Putamen (tissue), 1 donor: ENCODE data around the gene AP1AR.

ENCODE experiments used
- DNase-seq: peaks from one replicate; pipeline ENCODE4 v3.0.0-alpha.2; 2016; ENCODE audit warnings: low spot score

AP1AR gene

DNA sequence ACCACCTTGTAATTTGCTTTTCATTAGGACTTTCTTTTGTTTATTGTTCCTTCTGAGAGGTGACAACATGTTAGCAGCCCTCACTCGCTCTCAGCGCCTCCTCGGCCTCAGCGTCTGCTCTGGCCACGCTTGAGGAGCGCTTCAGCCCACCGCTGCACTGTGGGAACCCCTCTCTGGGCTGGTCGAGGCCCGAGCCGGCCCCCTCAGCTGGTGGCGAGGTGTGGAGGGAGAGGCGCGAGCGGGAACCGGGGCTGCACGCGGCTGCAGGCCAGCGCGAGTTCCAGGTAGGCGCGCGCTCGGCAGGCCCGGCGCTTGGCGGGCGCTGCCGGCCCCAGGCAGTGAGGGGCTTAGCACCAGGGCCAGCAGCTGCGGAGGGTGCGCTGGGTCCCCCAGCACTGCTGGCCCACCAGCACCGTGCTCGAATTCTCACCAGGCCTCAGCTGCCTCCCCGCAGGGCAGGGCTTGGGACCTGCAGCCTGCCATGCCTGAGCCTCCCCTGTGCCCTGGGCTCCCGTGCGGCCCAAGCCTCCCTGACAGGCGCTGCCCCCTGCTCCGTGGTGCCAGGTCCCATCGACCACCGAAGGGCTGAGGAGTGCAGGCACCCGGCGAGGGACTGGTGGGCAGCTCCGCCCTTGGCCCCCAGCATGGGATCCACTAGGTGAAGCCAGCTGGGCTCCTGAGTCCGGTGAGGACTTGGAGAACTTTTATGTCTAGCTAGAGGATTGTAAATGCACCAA lies 9.2 kb upstream of the AP1AR start:
- DNase-seq: no peak

DNA sequence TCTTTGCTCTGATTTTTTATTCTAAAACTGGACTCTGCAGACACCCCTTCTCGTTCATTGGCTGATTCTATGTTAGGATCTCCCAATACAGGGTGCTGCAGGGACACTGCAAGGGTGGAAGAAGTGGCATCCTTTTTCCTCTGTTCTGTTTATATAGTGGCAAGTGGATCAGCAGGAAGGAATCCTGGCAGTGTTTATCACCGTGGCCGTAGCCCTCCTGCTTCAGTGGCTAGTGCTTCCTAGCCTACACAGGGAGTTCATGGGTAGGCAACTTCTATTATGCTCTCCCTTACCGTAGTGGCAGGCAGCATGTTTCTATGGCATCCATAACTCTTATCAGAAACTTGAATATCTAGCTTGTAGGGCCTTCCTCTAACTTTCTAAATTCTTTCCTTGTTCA lies 6.4 kb upstream of the AP1AR start:
- no peak for DNase-seq

DNA sequence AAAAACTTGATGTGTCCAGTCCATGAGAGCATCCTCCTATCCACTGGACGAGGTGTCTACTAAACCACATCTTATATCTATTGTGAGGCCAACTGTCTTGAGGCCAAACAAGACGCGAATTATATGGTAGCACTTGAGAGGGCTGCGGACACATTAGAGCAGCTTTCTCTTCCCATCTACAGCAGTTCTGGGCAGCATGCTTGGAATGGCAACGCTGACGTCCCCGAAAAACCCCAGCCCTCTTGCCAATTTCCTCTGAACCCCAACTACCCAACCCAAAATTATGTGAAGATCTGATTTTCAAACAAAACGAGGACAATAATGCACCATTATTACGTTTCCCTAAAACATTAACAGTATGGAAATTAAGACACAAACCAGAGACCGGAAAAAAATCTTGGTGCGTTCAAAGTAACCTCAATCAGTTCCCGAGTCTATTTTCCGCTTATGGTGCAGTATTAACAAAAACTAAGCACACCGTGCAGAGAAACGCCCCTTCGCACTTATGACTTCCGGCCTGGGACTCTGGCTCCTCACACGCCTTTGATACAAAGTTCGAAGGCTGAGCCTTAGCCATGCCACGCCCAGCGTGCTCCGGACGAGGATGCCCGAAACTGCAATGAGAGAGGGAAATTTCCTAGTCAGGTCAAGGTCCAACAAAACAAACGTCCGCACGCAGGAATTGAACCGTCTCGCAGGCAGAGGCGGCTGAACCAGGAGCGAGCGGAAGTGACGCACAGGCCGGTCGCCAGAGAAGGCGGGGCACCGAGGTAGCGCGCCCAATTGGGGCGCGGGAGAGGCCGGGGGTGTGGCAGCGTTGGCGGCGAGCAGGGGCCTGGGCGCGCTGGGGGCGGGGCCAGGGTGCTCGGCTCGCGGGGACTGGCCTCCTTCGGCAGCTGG lies 458 bp upstream of the AP1AR start:
- peak; percentile 97 for DNase-seq

DNA sequence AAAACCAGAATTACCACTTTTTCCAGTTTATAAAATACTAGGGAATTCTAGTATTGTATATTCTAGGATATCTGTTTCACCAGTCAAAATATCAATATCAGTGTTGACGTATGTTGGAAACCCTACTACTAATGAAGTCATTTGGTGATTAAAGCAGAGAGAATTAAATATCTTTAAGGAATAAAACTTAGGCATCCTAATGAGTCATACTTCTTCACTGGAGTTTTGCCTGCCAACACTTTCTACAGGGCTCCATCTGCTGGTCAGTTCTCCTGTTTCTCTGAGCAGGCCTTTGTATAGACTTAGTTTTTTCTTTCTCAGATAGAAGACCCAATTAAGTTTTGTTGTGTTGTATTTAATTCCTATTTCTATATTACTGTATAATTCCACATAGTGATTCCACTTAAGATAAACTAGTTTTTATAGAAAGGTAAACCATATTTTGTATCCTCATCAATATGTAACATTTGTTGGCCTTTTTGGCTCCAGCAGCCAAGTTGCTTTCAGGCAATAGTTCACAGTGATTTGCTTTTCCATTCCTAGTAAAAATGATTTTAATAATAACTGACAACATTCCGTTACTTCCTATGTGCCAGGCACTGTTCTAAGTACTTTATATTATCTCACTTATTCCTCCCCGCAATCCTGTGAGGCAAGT lies 3.5 kb downstream of the AP1AR start:
- peak; percentile 62 for DNase-seq

DNA sequence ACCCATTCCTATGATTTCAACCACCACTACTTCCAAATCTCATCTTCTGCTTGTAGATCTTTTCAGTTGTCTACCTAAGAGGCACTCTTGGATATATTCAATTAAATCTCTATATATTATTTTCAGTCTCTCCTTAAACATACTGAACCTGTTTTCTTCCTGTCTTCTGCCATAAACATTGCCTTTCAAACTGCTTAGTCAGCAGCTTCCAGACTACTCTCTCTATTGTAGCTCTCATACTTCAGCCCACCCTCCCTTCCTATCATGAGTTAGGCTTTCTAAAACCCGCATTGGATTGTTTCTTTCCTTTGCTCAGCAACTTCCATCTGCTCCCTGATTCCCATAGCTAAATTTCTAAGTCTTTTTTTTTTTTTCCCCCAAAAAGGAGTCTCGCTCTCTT lies 4.5 kb downstream of the AP1AR start:
- DNase-seq: no peak

DNA sequence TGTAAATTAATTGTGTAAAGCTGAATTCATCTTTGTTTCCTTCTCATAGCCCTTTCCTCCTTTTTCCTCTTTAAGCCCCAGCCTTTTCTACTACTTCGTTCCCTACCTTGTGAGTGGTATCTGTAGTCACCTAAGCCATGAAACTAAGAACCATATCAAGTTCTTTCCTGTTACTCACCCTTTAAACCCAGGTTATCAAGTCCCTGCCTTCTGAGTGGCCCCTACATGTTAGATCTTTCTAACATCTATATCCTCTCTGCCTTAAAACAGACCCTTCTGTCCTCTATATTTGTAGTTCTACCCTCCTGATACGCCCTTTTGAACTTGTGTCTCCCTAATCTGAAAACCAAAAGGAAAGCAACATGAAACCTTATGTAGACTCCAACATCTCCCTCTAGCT lies 7.2 kb downstream of the AP1AR start:
- no peak for DNase-seq

DNA sequence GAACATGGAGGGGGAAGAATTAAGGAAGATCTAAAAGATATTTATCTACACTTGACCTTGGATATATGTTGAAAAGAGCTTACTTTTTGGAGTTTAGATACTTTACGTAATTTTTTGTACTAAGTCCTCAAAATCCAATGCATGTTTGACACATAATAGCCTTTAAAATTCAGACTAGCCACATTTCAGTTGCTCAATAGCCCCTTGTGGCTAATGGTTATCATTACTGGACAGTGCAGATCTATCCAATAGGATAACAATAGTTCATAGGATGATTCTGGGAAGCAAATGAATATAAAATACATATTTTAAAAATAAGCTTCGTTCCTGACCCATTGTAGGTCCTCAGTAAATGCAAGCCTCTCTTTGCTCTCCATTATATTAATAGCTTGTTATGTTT lies 13.8 kb downstream of the AP1AR start:
- no peak for DNase-seq

DNA sequence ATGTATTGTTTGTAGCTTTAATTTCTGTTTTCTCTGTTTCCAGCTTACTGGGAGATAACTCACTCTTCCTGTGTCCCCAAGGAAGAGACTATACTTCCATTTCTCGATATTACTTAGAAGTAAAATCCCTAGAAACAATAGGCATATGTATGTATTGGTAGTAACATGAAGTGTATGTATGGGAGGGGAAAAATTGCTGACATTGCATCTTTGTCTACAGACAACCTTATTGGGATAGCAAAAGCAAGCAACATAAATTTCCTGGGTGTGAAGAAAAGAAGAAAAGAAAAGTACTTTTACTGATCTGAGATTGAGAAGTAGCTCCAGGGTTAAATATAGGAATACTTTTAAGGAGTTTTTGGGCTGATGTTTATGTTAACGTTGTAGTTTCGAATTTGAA lies 15.4 kb downstream of the AP1AR start:
- no peak for DNase-seq

DNA sequence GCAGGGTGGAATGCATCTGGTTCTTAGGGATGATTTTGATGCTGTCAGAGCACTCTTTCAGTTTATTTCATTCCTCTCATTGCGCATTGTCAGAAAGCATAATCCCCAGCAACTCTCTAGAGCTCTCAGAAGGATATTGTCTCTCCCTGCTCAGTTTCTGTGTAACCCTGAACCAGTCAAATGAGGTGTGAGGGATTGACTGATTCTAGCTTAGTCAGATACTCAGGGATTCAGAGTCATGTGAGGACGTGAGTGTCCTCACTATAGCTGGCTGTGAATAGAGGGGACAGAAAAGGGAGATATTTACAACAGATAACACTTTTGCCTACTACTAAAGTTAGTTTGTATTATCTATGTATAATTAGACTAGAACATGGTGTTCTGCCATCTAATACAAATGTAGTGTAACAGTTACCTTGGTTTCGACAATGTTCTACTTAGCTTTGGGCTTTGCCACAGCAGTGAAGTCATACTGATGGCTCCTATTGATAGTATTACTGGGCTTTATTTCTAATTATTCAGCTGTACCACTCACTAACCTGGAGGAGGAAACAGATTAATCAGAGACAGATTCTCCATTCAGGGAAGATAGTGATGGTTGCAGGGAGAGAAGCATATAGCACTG lies 19.5 kb downstream of the AP1AR start:
- DNase-seq: no peak

DNA sequence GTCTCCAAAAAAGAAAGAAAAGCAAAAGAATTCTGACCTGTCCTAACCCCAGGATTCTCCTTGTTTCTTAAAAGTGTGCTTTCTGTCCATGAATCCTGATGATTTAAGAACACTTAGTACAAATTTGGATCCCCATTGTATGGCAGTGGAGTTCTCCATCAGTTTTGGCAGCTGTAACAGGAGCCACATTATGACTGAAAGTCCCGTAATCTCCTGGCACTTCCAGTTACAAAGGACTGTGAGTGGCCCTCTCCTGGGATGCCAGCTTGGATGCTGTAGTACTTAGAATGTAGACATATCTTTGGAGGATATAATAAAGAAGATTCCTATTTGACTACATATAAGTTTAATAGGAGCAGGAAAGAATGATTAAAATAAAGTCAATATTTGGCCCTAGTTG lies 20.6 kb downstream of the AP1AR start:
- DNase-seq: no peak

DNA sequence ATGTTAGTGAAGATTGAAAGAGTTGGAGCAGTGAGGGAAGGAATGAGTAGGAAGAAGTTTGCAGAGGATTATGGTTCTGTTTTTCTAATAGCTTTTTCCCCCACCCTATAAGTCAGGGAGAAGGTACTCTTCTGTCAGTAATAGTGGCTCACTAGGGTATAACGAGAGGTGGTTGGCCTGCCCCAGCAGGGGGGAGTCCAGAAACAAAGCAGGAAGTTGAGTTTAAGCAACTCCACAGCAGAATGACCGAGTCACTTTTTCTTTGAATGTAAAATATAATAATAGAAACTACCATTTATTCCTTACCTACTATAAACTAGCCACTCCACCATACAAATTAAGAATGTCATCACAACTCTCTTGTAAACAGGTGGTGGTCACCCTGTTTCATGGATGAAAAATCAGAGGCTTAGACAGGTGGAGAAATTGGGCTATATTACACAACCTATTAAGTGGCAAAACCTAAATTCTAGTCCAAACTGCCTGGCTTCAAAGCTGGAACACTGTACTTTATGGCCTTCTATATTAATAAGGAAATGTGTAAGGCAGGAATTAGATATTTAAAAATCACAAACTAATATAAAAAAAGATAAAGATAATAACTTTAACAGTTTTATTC lies 21.9 kb downstream of the AP1AR start:
- no peak for DNase-seq

DNA sequence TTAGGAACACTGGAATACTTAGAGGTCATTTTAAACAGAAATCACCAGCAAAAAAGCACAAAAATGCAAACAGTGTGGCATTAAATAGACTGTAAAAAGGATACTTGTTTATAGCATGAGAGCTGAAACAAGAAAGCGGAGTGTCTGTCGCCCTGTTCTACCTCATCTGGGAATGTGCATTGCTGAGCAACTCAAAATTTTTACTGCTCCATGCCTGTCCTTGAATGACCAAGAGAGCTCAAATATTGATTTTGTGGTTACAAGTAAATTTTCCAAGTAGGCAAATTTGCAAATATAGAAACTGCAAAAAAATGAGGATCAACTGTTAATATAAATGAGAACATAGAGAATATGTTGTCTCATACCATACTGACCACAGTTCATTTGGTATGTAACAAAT lies 25.5 kb downstream of the AP1AR start:
- DNase-seq: no peak

DNA sequence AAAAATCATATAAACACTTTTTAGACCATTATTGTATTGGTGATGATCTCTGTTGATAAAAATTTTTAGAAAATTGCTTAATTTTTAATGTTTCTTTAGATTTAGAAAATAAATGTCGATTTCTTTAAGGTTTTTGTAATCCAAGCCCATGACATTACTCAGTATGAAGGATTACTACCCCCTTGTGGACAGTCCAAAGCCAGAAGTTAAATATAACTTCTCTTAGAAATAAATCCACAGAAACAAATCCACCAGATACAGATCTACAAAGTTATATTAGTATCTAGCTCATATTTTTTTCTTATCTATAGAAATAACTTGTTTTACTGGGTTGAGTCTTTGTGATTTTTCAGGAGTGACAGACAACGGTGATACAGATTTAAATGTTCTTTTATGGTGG lies 35.2 kb downstream of the AP1AR start:
- no peak for DNase-seq

DNA sequence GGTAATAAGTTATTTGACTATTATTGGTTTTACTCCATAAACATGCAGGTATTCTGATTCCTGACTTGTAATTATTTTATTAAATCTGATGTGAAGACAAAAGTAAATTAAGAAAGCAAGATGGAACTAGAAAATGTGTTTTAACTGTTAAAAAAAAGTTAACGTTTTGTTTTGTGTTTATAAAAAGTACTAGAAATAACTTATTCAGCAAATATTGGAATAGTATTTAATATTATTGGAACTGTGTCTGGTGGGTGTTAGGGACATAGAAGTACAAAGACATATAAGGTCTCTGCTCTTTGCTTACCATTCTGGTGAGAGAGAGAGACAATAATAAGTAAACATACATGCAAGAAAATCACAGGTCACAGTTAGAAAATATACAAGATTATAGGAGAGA lies 38.5 kb downstream of the AP1AR start:
- no peak for DNase-seq

DNA sequence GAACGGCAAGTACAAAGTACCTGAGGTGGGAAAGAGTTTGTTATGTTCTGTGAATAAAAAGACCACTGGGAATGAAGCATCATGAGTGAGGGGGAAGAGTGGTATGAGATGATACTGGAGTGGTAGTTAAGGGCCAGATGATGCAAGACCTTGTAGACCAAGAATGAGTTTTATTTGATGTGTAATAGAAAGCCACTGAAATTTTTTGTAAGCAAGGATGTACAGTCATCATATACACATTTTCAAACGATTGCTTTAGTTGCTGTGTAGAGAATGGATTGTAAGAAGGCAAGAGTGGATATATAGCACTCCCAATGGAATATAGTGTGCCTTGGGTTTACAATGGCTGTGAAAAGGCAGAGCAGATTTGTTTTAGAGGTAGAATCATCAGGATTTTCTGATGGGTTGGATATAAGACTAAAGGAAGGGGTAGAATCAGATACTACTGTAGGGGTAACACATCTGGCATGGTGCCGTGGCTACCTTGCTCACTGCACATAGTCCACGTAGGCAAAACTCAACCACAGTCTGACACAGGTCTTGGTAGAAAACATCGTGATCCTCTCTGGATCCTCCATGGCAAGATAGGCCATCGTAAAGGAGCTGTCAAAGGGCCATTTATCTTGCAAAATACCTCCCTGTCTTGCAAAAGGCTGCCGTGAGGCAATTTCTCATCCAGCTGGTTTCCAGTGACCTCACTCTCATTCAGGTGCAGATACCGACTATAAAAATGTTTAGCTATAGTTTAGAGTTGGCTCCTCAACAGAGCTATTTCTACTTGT lies 39.2 kb downstream of the AP1AR start:
- DNase-seq: no peak

DNA sequence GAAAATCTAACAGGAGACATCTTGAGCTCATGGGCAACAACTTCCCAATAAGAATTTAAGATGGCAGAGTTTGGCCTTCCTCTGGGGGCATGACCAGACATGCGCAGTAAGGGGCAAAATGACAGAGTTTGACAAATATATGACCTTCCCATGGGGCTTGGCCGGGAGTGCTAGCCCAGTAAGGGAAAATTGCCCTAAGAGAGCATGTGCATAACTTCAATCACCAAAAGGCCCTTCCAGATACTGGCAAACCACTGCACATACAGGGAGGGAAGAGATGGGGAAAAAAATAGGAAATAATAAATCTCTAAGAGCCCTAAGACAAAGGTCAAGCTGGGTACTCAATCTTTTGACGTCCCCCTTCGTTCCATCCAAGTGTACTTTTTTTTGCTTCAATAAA lies 40.7 kb downstream of the AP1AR start:
- DNase-seq: no peak

DNA sequence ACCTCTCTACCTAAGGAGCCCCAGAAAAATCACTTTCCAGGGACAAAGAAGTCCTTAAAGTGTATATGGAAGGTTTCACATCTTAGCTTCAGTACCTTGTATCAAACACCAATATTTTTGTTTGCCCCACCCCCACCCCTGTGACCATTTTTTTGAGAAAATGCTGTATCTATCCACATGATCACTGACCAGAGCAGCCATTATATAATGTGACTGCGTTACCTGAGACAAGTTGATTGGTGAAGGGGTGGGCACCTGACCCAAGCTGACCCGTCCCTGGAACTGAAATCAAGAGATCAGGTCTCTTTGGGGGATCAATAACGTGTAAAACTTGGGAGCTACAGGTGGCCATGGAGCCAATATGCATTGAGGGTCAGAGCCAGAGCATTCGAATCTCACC lies 43.4 kb downstream of the AP1AR start:
- DNase-seq: no peak

DNA sequence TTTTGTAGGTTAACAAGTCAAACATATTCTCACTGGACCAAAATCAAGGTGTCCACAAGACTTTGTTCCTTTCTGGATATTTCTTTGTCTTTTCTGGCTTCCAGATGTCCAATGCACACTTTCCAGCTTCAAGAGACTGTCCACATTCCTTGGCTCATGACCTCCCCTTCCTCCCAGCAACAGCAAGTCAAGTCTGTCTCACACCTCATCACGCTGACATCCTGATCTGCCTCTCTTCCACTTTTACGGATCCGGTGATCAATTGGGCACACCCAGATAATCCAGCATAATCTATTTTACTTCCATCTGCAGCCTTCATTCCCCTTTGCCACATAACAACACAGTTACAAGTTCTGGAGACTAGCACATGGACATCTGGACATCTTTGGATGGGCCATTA lies 44.5 kb downstream of the AP1AR start:
- DNase-seq: no peak

DNA sequence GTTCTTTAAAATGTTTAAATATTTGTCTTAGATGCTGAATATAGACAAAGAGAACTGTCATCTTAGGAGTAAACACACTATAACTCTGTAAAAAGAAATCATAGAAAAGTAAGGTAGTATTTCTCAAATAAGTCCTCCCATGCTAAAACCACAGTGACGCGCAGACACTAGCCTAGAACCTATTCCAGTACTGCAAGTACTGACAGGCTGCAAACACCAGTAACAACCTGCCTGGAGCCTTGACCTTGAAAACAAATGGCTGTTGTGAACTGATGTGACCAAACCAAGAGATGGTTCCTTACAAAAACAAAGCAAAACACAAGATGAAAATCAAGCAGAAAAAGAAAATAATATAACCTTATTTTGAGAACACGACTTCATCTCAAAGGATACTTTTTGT lies 45.6 kb downstream of the AP1AR start:
- no peak for DNase-seq

DNA sequence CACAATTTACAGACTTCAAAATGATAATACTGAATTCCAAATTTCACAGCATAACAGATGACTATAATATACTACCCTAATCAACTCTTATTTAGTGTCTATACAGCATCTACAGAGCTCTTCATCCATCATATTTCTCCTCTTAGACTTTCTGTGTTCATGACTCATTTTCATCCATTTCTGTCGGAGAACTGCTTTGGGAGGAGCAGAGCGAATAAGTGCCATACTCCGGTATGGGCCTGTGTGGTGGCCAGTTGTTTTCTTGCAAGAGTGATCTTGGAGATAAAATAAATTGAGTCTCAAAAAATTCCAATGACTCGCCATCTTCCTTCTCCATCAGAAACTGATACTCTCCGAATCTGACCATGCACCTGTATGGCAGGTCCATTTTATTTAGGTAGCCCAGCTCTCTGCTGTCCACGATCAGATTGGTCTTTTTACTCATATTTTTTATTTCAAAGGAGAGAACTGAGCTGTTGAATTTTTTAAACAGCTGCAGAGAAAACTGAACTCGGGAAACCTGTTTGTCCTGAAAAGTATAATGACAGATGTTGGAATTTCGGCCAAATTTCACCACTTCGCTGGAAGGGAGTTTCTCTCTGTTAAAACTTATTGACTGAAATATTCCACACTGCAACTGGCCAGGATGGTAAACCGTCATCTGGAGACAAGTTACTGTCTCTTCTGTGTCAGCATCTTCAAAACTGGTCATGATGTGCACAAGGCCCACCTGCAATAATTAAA lies 46.3 kb downstream of the AP1AR start:
- DNase-seq: no peak
